ENCODE measurements around the gene GPER1. TPM values are rescaled to one million over a fixed set of nuclear protein-coding genes. Genes with fewer than 3 reads are reported as not detected.

GPER1 gene
- total and polyA plus RNA-seq, 2 experiments from 2014 or later: 0.89 TPM; not detected in 1

GRCh38 chr7:1097120-1097504 lies 9.2 kb downstream of the GPER1 start (continued):
- TF ChIP-seq CTCF (conservative IDR thresholded peaks at IDR 0.05; ENCODE audit: low read depth in 2 of 2) (no peak), ZNF331 (CRISPR knock-in tag; IDR thresholded peaks at IDR 0.05; ENCODE audit: low read depth) (no peak), ZNF114 (CRISPR knock-in tag; IDR thresholded peaks at IDR 0.05) (no peak), JUNB (IDR thresholded peaks at IDR 0.05; ENCODE audit: unreplicated experiment) (no peak)

GRCh38 chr7:1098243-1099153 lies 10.6 kb downstream of the GPER1 start:
- TF ChIP-seq REST (IDR thresholded peaks at IDR 0.05; ENCODE audit: unreplicated experiment) (no peak), EZH2phosphoT487 (IDR thresholded peaks at IDR 0.05; ENCODE audit: unreplicated experiment) (no peak), CTCF (conservative IDR thresholded peaks at IDR 0.05; ENCODE audit: low read depth in 2 of 2) (no peak), ZNF114 (CRISPR knock-in tag; IDR thresholded peaks at IDR 0.05) (no peak), POLR2AphosphoS5 (IDR thresholded peaks at IDR 0.05; ENCODE audit: low read depth) (no peak), ZNF331 (CRISPR knock-in tag; IDR thresholded peaks at IDR 0.05; ENCODE audit: low read depth) (no peak), STAT1 (IDR thresholded peaks at IDR 0.05; ENCODE audit: unreplicated experiment) (no peak), CREB1 (CRISPR knock-in tag; IDR thresholded peaks at IDR 0.05; ENCODE audit: low read depth) (no peak)
- H2AFZ ChIP-seq: no peak overlapping the region
- no peaks in the 10 kb centered on the region; the same call in 1 of the 2 replicates for H4K20me1 ChIP-seq (replicated peaks; ENCODE audit: insufficient read depth)
- no peaks in the 10 kb centered on the region for H3K4me1 ChIP-seq (ENCODE audit: insufficient read depth)
- no peak overlapping the region for H3K4me3 ChIP-seq
- DNase-seq (ENCODE audit: low spot score) (no peak), ATAC-seq (no peak)
- Mint-ChIP-seq H3K36me3 (ENCODE audit: low read depth) (peaks cover 24% of the 10 kb centered on the region), H3K9me3 (peaks cover 3% of the 10 kb centered on the region; the same call in 1 of the 3 replicates), H3K4me3 (no peak overlapping the region), H3K27ac (no peak overlapping the region), H3K4me1 (no peaks in the 10 kb centered on the region), H3K27me3 (ENCODE audit: insufficient read depth, low read depth, poor library complexity) (peaks cover 7% of the 10 kb centered on the region)
- H3K27me3 ChIP-seq (ENCODE audit: insufficient read depth): no peaks in the 10 kb centered on the region
- H3K27ac ChIP-seq (ENCODE audit: low read depth): no peak overlapping the region
- H3K4me2 ChIP-seq: no peak overlapping the region
- no peaks in the 10 kb centered on the region for H3K36me3 ChIP-seq (ENCODE audit: insufficient read depth)
- no peaks in the 10 kb centered on the region for H3K9me2 ChIP-seq (ENCODE audit: insufficient read depth)
- no peaks in the 10 kb centered on the region for H3F3A ChIP-seq (replicated peaks; ENCODE audit: low read depth)
- peaks cover 31% of the 10 kb centered on the region for H3K79me2 ChIP-seq (replicated peaks; ENCODE audit: insufficient read depth)
